Fibroblast of skin of left quadriceps (primary cell): ENCODE data around the gene ZNF556.
A peak's percentile ranks its signal among the peaks of the same experiment; 100 is the strongest.

Experiments
- DNase-seq, 2 experiments: peaks; one replicate each; pipeline ENCODE4 v3.0.0-alpha.2; 2013; ENCODE audit warnings: low read depth in 2 of 2

ZNF556 gene

GRCh38 chr19:2867025-2867991 lies at the start of gene ZNF556:
ZNF556 (plus strand) TSS chr19:2867335; CDS start chr19:2867422, 87 bp downstream.
- no peak for DNase-seq

GRCh38 chr19:2819540-2820111 lies 47.5 kb upstream of the ZNF556 start, which contains the start of gene ZNF554:
ZNF554 (plus strand) TSS chr19:2819868; CDS start chr19:2820072, 204 bp downstream.
- peak; percentile 85 to 86 for DNase-seq

DNA sequence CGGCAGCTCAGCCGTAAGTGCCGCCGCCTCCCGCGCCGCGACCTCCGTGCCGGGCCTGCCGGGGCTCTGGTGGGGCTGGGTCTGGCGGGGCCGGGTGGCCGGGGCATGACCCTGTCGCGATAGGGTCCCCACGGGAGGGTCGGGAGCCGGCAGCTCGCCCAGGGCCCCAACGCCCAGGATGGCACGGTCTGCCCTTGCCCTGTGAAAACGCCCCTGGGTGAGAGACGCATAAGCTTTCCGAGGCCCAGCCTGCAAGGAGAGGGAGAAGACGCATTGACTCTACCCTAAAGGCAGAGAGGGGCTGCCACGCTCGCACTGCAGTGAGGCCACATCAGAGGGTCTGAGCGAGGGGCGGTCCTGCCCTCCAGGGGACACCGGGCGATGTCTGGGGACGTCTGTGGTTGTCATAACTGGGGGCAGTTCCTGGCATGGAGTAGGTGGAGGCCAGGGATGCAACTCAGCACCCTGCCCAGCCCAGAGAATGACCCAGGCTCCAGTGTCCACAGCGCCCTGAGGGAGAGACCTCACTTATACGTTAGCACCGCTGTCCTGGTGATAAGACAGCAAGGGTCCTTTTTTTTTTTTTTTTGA lies 46.9 kb upstream of the ZNF556 start:
- no peak for DNase-seq

DNA sequence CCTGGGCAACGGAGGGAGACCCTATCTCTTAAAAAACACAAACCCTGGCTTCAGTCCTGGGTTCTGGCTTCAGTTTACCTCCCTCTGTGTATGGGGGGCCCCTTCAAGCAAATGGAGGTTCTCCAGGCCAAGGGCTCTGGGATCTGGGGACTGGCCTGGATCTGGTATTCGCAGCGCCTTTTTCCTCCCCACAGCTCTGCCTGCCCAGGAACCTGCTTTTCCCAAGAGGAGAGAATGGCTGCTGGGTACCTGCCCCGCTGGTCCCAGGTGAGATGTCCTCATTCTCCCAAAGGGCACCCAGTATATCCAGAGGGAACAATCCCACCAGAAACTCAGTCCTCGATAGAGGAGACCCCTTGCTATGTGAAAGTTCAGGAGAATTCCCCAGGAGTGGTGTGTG lies 44.3 kb upstream of the ZNF556 start:
- DNase-seq: no peak

DNA sequence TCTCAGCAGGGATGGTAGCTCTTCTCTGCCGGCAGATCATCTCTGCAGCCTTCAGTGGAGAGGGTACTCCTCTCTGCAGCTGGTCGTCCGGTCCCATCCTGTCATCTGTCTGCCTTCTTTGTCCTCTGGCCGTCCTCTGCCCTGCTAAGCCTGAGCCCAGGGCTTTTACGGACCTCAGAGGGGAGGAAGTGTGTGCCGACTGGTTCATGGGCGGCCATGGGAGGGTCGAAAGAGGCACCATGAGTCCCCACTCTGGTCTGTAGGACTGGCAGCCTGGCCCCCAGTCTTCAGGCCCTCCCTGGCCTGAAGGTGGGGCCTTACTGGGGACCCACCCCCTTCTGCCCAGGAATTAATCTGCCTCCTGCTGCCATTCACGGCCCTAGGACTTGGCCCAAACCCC lies 43.5 kb upstream of the ZNF556 start:
- no peak for DNase-seq

GRCh38 chr19:2824129-2824528 lies 43.0 kb upstream of the ZNF556 start:
- no peak for DNase-seq

- DNase-seq: no peak
Measured at GRCh38 chr19:2827022-2827421, 40.1 kb upstream of the ZNF556 start.

DNA sequence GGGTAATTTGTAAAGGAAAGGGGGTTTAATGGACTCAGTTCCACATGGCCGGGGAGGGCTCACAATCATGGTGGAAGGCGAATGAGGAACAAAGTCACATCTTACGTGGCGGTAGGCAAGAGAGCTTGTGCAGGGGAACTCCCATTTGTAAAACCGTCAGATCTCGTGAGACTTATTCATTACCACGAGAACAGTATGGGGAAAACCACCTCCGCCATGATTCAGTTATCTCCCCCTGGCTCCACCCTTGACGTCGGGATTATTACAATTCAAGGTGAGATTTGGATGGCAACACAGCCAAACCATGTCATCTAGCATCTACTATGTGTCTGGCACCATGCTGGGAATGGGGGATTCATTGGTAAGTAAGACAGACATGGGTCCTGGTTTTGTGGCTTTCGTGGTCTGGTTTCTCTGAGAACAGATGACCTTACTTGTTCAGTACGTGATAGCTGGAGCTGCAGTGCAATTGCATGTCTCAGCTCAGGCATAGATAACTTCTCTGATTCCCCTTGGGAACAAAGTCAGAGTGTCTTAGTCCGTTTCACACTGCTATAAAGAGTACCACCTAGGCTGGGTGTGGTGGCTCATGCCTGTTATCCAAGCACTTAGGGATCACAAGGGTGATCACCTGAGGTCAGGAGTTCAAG lies 39.2 kb upstream of the ZNF556 start:
- DNase-seq: no peak

GRCh38 chr19:2834294-2834871 lies 32.8 kb upstream of the ZNF556 start:
- DNase-seq: no peak

- DNase-seq: no peak
Measured at GRCh38 chr19:2837430-2837829, 29.7 kb upstream of the ZNF556 start.

- peak; percentile 98 for DNase-seq
Measured at GRCh38 chr19:2840794-2841791, 26.0 kb upstream of the ZNF556 start, which contains the start of gene ZNF555. ZNF555 (plus strand) TSS chr19:2841475; CDS start chr19:2841573, 98 bp downstream.

GRCh38 chr19:2841855-2842574 lies 25.1 kb upstream of the ZNF556 start:
- DNase-seq: no peak

DNA sequence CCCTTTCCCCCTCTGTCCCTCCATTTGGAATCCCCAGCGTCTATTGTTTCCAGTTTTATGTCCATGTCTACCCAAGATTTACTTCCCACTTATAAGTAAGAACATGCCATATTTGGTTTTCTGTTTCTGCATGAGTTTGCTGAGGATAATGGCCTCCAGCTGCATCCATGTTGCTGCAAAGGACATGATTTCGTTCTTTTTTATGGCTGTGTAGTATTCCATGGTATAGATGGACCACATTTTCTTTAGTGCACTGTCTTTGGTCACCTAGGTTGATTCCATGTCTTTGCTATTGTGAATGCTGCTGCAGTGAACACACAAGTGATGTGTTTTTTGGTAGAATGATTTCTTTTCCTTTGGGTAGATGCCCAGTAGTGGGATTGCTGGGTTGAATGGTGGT lies 22.0 kb upstream of the ZNF556 start:
- no peak for DNase-seq

DNA sequence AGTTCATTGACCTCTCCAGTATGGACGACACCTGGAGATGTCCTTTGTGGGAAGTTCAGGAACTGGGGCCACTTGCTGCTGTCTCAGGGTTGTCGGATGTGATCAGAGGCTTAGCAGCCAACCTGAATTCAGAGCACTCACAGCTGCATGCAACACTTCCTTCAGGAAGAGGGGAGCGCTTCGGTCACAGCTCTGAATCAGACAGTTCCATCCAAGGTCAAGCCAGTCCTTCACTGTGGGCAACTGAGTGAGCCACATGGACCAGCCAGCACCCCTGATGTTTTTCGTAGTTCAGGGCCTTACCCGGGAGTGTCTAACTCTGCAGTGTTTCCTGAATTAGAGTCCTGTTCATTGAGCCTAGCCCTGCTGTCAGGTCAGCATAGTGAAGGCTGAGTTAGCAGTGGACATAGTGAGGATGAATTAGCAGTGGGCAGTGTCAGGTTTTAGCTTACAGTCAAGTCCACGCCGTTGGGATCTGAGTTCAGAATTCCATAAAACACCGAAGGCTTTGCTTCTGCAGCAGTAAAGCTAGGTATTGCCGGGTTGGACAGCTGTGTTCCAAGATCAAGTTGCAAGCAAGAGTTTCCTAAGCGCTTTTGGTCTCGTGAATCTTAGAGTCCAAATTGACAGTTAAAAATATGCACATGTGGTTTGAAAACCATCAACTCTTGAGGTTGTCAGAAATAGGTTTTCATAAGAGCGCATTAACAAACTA lies 20.8 kb upstream of the ZNF556 start:
- no peak for DNase-seq

DNA sequence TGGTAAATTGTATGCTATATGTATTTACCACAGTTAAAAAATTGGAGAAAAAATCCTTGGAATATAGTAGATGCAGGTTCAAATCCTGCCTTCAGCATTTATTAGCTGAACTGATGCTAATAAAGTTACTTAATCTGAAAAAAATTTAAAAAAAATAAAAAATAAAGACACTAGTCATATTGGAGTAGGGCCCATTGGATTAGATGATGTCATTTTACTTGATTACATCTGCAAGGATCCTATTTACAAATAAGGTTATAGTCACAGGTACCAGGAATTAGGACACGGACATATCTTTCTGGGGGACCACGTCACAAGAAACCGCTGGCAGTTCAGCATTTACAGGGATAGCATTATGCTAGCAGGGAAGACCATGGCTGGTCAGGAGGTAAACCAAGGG lies 19.6 kb upstream of the ZNF556 start:
- no peak for DNase-seq

DNA sequence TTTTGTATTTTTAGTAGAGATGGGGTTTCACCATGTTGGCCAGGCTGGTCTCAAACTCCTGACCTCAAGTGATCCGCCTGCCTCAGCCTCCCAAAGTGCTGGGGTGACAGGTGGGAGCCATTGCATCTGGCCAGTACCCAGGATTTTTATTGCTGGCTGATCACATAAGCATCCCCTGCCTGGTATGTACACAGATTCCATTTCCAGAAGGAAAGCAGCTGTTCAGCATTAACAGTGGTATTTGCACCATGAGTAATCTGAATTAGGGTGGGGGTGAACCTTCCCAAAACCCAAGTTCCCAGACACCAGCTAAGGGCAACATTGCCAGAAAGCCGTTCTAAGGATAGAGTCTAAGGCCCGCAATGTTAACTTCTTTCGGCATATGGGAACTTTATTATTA lies 18.5 kb upstream of the ZNF556 start:
- peak in 1 of 2 experiments; percentile 18 for DNase-seq

DNA sequence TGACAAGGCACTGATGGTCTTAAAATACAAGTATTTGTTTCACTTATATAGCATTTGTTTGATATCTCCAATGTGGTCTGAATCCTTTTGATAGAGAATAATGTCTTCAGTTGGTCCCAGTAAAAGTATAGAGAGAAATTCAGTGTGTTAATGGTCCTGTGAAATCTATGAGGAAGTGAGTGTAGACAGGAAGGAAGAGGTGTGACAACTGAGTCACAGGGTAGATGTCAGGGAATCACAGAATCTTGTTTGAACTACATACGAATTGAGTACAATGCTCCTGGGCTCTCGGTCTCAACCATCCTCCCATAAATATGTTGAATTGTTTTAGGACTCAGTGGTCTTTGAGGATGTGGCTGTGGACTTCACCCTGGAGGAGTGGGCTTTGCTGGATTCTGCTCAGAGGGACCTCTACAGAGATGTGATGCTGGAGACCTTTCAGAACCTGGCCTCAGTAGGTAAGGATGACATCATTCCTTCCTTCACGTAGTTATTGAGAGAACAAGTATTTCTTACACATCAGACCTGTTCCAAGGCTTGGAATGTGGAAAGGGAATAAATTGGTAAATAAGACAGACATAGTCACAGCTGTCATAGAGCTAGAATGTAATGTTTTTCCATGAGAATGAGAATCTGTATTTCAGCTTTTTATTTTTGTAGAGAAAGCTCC lies 16.7 kb upstream of the ZNF556 start:
- DNase-seq: no peak

- no peak for DNase-seq
Measured at GRCh38 chr19:2852598-2852997, 14.5 kb upstream of the ZNF556 start.
